Hindlimb muscle (tissue), 1 donor: ENCODE results near the gene JPT1. TPM values are rescaled to one million over a fixed set of nuclear protein-coding genes. Genes with fewer than 3 reads are reported as not detected.
"Not testable (repeated sequence)": the region's sequence is repeated elsewhere in the genome, so short reads cannot be mapped to it uniquely, and the experiment has no call there.

Experiments used
- DNase-seq: peaks from one replicate; pipeline ENCODE4 v3.0.0-alpha.2; 2013
- polyA plus RNA-seq: library from polyadenylated mRNA; unstranded; fragments of 120-200 nt; gene quantifications from one replicate; pipeline ENCODE4 v1.2.1, GENCODE V29; 2013; ENCODE audit not compliant: insufficient read length

Gene JPT1
- polyA plus RNA-seq, 1 donor, result 374 TPM

DNA sequence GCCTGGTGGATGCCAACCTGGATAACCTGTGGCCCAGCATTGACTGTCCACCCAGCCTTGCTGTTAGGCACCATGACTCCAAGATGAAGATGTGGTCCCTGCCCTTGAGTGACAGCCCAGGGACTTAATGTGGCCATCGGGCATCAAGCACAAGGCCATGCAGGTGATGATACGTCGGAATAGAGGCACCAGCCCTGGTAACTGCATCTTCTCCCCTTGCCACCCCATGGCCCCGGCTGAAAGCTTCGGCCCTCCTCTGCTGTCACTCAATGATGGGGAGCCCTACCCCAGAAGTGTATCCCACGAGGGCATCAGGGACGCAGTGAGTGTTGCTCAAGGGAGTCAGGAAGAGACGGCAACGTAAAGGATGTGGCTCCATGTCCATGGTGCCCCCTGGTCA, 24.7 kb downstream of the JPT1 start:
- no peak for DNase-seq

DNA sequence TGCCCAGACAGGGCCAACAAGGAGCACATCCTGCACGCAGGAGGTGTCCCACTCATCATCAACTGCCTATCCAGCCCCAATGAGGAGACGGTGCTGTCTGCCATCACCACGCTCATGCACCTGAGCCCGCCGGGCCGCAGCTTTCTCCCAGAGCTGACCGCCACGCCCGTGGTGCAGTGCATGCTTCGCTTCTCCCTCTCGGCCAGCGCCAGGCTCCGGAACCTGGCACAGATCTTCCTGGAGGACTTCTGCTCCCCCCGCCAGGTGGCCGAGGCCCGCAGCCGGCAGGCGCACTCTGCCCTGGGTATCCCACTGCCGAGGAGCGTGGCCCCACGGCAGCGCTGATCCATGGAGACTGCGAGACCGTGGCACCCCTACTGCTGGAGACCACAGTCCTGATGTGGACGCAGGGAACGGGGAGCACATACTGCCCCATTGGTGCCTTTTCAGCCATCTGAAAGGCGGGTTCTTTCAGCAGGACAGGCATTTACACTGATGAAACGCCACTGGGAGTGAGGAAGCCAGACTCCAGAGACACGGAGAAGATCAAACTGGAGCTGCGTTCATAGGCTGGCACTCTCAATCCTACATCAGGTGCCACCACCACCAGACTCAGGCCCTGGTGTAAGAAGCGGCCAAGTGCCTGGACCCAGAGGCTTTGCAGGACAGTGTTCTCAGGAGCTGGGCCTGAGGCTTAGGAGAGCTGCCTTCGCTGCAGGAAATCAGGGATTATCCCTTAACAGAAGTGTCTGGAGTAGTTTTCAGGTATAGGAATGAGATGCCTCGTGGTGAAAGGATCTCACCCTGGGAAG, 25.4 kb downstream of the JPT1 start:
- DNase-seq, result no peak

DNA sequence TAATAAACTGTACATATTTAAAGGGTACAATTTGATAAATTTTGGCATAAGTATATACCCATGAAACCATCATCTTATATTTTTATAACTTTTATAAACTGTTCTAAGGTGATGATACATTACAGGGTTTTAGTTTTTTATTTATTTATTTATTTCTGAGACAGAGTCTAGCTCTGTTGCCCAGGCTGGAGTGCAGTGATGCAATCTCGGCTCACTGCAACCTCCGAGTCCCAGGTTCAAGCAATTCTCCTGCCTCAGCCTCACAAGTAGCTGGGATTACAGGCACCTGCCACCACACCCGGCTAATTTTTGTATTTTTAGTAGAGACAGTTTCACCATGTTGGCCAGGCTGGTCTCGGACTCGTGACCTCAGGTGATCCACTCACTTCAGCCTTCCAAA, 26.4 kb downstream of the JPT1 start:
- not testable (repeated sequence) for DNase-seq

- DNase-seq, result no peak
Observed at GRCh38 chr17:75126954-75127353, 27.4 kb downstream of the JPT1 start.

DNA sequence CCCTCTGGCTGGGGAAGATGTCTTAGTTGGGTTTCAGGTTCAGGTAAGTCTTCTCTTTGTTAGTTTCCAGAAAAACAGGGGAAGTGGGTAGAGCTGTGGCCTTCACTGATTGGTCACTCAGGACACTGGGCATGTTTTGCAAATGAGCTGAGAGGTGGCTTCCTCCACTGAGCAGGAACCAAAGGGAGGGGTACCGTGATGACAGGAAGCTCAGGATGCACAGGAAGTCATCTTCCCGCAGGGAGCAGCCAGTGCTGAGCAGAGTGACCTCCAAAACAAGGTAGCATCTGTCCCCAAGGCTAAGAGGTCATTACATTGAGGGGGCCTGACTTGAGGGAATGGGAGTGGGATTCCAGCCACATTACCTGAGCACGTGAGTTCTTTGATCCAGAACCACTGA, 28.3 kb downstream of the JPT1 start:
- no peak for DNase-seq

- no peak for DNase-seq
Observed at GRCh38 chr17:75124819-75125162, 29.5 kb downstream of the JPT1 start.

- no peak for DNase-seq
Observed at GRCh38 chr17:75124041-75124818, 30.1 kb downstream of the JPT1 start.

DNA sequence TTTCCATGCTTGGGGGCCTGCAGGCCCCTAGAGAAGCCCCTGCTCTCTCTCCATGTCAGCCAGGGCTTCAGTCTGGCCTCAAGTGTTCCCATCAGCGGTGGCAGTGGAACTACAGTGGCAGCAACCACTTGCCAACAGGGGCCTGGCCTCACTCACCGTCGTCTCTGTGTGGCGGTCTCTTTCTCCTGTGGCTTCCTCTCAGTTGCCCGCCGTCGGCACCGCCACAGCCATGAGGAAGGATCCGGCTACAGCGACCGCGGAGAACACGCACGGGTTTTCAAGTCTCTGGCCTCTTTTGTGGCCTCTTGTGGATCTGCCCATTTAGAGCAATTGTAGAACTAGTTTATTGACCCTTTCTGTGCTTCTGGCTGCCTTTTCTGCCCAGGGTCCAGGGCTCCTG, 36.0 kb downstream of the JPT1 start:
- no peak for DNase-seq

- DNase-seq, result no peak
Observed at GRCh38 chr17:75116737-75117136, 37.6 kb downstream of the JPT1 start.

GRCh38 chr17:75115555-75115954, 38.8 kb downstream of the JPT1 start:
- DNase-seq, result no peak

- DNase-seq, result no peak
Observed at GRCh38 chr17:75114552-75115314, 39.6 kb downstream of the JPT1 start.

DNA sequence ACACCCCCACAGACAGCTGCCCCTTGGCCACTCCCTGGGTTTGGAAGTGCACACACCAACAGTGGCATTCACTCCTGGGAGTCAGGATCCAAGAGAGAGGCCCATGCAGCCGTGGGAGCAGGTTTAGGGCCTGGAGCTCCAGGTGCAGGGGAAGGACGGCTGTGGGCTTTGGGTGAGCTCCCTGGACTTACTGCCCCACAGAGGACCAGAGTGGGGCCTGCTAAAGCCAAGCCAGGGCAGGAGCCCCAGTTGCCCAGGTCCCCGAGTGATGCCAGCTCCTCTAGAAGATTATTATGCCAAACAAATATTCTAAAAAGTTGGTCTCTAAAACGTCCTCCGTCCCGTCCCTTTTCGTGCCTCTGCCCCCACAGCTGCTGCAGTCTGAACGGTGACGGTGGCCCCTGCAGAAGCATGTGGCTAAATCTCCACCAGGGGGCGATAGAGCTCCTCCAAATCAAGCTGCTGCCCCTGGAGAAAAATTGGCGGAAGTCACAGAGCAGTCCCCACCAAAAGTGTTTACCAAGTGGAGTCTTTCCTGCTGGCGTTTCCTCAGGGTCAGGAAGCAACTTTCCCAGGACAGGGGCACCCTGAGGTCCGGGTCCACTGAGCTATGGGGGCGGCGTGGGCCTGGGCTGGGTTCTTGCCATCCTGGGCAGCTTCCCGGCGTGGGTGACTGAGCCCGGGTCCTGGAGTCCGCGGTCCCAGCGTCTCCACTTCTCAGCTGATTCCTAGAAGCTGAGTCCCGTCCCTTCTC, 40.3 kb downstream of the JPT1 start:
- DNase-seq, result peak; percentile 91

GRCh38 chr17:75111777-75112335, 42.5 kb downstream of the JPT1 start:
- DNase-seq, result no peak

- no peak for DNase-seq
Observed at GRCh38 chr17:75110234-75110937, 43.9 kb downstream of the JPT1 start.

GRCh38 chr17:75109407-75110233, 44.7 kb downstream of the JPT1 start, which contains the start of gene ARMC7:
Gene ARMC7, plus strand, starts transcription at chr17:75109969. Its CDS starts 320 bp downstream, at chr17:75110289.
- peak; percentile 92 for DNase-seq

DNA sequence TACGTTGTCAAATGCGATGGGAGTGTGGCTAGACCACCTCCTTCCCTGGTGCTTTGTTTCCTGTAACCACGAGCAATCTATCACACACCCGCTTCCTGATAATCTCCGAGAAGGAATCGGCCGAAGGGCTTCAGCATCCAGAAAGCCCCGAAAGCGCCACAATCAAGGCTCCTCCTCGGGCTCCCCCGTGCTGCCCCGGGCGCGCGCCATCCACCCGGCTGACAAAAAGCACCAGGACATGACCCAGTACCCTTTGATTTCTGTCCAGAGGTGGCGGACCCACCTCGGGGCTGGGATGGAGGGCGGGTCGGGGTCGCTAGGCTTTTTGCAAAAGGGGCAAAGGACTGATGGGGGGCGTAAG, 45.3 kb downstream of the JPT1 start:
- DNase-seq, result no peak

DNA sequence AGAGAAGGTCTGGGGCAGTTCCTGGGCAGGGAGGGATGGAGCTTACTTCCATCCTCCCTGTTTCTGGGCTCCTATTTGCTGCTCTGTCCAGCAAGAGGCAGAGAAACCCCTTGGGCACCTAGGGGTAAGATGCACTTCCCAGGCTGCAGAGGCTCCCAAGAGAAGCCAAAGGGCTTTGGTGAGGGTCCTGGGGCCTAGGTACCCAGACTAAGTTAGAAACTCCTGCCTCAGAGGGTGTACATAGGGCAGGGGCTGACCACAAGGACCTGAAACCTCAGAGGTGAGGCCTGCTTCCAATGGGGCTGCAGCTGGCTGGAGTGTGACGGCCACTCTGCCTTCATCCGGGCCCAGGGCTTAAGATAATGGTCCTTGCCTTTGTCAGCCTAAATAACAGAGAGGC, 46.1 kb downstream of the JPT1 start:
- DNase-seq, result no peak

DNA sequence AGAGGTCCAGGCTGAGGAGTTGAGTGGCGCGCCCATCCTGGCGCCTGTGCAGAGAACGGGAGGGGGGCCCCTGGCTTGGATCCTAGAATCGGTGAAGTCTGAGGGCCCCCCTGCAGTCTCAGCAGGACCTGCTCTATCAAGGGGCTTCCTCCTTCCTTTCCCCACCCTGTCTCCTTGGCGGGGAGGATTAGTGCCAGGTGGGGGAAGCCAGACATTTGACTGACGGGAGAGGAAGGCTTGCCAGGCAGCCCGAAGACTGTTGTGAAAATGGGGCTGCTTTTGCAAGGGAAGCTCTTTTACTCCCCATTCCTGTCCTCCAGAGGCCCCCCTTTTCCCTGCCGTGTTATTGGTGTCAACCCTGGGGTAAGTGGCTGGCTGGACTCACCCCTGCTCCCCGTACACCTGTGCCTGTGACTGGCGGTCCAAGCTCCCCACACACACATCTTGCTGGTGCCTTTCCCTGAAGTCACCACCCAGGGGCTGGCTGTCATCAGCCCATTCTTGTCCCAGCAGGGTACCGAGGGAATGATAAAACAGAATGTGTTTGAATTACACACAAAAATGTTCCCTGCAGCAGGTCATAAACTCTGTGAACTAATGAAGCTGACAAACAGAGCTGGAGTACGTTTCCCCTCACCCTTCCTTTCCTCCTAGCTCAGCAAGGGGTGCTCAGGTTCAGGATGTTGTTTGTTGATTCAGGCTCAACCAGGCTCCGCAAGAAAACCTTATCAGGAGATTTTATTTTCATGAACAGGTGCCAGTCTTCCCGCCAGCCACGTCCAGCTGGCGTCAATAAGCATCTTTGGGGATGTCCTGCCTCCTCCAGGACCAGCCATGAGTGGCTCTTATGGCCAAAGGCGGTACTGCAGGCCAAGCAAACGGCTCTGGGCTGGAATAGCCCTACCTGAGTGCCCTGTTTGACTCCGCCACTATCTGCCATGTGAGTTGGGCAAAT, 48.9 kb downstream of the JPT1 start:
- no peak for DNase-seq
